B cell (primary cell): ENCODE results near the gene SPACA4. TPM values are rescaled to one million over a fixed set of nuclear protein-coding genes. Genes with fewer than 3 reads are reported as not detected.

Experiments
- ATAC-seq: fragments of 200-7000 bp; cut with Tn5 transposase; one replicate; pipeline ENCODE4 v1.10.0; 2021; ENCODE audit warnings: low read depth, mild to moderate bottlenecking, moderate number of reproducible peaks, moderate library complexity
- CTCF ChIA-PET: fragments of 350-600 bp; sonication (Branson Sonifier 250); formaldehyde crosslinking; loops from one replicate; lab custom pipeline; 2021; ENCODE audit warnings: antibody characterized with exemption, inconsistent platforms; lab: Charles Lee
- POLR2A ChIA-PET: fragments of 350-600 bp; sonication (Branson Sonifier 250); formaldehyde crosslinking; loops from one replicate; lab custom pipeline; 2021; ENCODE audit warnings: antibody characterized with exemption; lab: Charles Lee
- DNase-seq: peaks from one replicate; pipeline ENCODE4 v3.0.0; 2013
- H2AFZ ChIP-seq: 2 replicates; pipeline ENCODE4 v1.6.1; 2012; ENCODE audit warnings: mild to moderate bottlenecking, low read depth, low read length; ENCODE audit not compliant: insufficient read depth, poor library complexity, severe bottlenecking
- H3K27ac ChIP-seq, 2 donors: 1 replicate in 1 of 2; 2 replicates in 1 of 2; pipeline ENCODE4 v1.5.1; 2012 to 2013; ENCODE audit warnings: low read length in 2 of 2, mild to moderate bottlenecking in 2 of 2, moderate library complexity in 1 of 2
- H3K27me3 ChIP-seq, 4 experiments: fragments of 200-600 bp in 1 of 4; sonication (generic) in 1 of 4; replicated peaks in 1 of 4; 1 replicate in 2 of 4; 2 replicates in 2 of 4; pipeline versions ENCODE4 v1.6.1 to v1.7.0; 2013 to 2016; ENCODE audit warnings: low read length in 3 of 4, mild to moderate bottlenecking in 2 of 4, mixed read lengths in 1 of 4, moderate library complexity in 1 of 4; ENCODE audit not compliant: insufficient read depth in 4 of 4, control insufficient read depth in 3 of 4; ENCODE audit errors: control extremely low read depth in 1 of 4
- H3K36me3 ChIP-seq, 2 experiments: replicated peaks in 1 of 2; 1 replicate in 1 of 2; 2 replicates in 1 of 2; pipeline versions ENCODE4 v1.6.1 to v1.7.1; 2013; ENCODE audit warnings: low read length in 1 of 2; ENCODE audit not compliant: insufficient read depth in 2 of 2, control insufficient read depth in 1 of 2; ENCODE audit errors: control extremely low read depth in 1 of 2, extremely low read depth in 1 of 2
- H3K4me1 ChIP-seq, 2 donors: fragments of 200-600 bp in 1 of 2; sonication (generic) in 1 of 2; 1 replicate in 1 of 2; 2 replicates in 1 of 2; pipeline versions ENCODE4 v1.5.1 to v1.6.1; 2013 to 2017; ENCODE audit warnings: low read length in 2 of 2; ENCODE audit not compliant: control insufficient read depth in 2 of 2, insufficient read depth in 2 of 2
- H3K4me2 ChIP-seq: replicated peaks from 2 replicates; pipeline ENCODE3; 2012; ENCODE audit warnings: mild to moderate bottlenecking, low read depth, low read length; ENCODE audit not compliant: poor library complexity, severe bottlenecking
- H3K4me3 ChIP-seq, 5 experiments: fragments of 200-600 bp in 1 of 5; sonication (generic) in 1 of 5; 1 replicate in 3 of 5; 2 replicates in 2 of 5; pipeline versions ENCODE4 v1.5.1 to v1.7.0; 2011 to 2016; ENCODE audit warnings: low read length in 4 of 5, mild to moderate bottlenecking in 4 of 5, low read depth in 2 of 5, control low read depth in 1 of 5, moderate library complexity in 1 of 5; ENCODE audit not compliant: insufficient read depth in 1 of 5; ENCODE audit errors: control extremely low read depth in 1 of 5, extremely low read depth in 1 of 5
- H3K79me2 ChIP-seq: fragments of 200-600 bp; sonication (generic); one replicate; pipeline ENCODE4 v1.6.0; 2016; ENCODE audit warnings: low read length; ENCODE audit not compliant: control insufficient read depth, insufficient read depth
- H3K9ac ChIP-seq: fragments of 200-600 bp; sonication (generic); 2 replicates; pipeline ENCODE4 v1.6.1; 2017; ENCODE audit warnings: mild to moderate bottlenecking, low read length, moderate library complexity
- H3K9me3 ChIP-seq, 3 donors: one replicate each; pipeline versions ENCODE4 v1.6.1 to v1.7.1; 2013; ENCODE audit warnings: low read length in 2 of 3; ENCODE audit not compliant: control insufficient read depth in 2 of 3, insufficient read depth in 1 of 3; ENCODE audit errors: control extremely low read depth in 1 of 3
- H4K20me1 ChIP-seq: 2 replicates; pipeline ENCODE4 v1.6.0; 2012; ENCODE audit warnings: mild to moderate bottlenecking, low read length; ENCODE audit not compliant: insufficient read depth, control insufficient read depth, poor library complexity, severe bottlenecking
- H3K27ac Mint-ChIP-seq: one replicate; pipeline ENCODE4 v1.8.0; 2021; ENCODE audit warnings: mixed read lengths
- H3K27me3 Mint-ChIP-seq: one replicate; pipeline ENCODE4 v1.8.0; 2021; ENCODE audit warnings: mixed read lengths
- H3K4me1 Mint-ChIP-seq: one replicate; pipeline ENCODE4 v1.8.0; 2021; ENCODE audit warnings: mixed read lengths
- H3K4me3 Mint-ChIP-seq: one replicate; pipeline ENCODE4 v1.8.0; 2021; ENCODE audit warnings: mixed read lengths
- H3K9me3 Mint-ChIP-seq: one replicate; pipeline ENCODE4 v1.8.0; 2022; ENCODE audit warnings: mixed read lengths; ENCODE audit not compliant: insufficient read depth
- EZH2 ChIP-seq: IDR thresholded peaks from 2 replicates; pipeline ENCODE4 v1.6.1; 2012; ENCODE audit warnings: borderline replicate concordance, low read depth, mild to moderate bottlenecking, moderate library complexity, low read length; ENCODE audit not compliant: insufficient read depth, poor library complexity, severe bottlenecking
- WGBS: methylation state at CpG from one replicate; pipeline ENCODE4 v1.1.5; 2013; ENCODE audit warnings: missing lambda C conversion rate; ENCODE audit not compliant: insufficient coverage; 5-methylcytosine and 5-hydroxymethylcytosine counted together
- intact Hi-C: fragments of 100-400 bp; cut with micrococcal nuclease; formaldehyde crosslinking; loops from one replicate; pipeline ENCODE4 v1.10.0; 2022
- polyA plus RNA-seq: library from polyadenylated mRNA; depleted of rRNA; stranded (reverse); fragments of >200 nt; gene quantifications from 2 replicates; pipeline ENCODE4 v1.2.3, GENCODE V29; 2012
- total RNA-seq, 2 donors: library from RNA; stranded (reverse); fragments of 120-200 nt in 1 of 2; gene quantifications; 1 replicate in 1 of 2; 2 replicates in 1 of 2; pipeline versions ENCODE4 v1.2.3 to v1.2.4, GENCODE V29; 2013 to 2022
- TF ChIP-seq, protein P1 (sequence below): fragments of 200-600 bp; IDR thresholded peaks from one replicate; pipeline ENCODE4 v1.8.0; 2022; ENCODE audit warnings: antibody characterized with exemption, mild to moderate bottlenecking

SPACA4 gene
- total and polyA plus RNA-seq, 2 donors (not counting 1 experiment from before 2014, with no cell fraction given), result not detected

DNA sequence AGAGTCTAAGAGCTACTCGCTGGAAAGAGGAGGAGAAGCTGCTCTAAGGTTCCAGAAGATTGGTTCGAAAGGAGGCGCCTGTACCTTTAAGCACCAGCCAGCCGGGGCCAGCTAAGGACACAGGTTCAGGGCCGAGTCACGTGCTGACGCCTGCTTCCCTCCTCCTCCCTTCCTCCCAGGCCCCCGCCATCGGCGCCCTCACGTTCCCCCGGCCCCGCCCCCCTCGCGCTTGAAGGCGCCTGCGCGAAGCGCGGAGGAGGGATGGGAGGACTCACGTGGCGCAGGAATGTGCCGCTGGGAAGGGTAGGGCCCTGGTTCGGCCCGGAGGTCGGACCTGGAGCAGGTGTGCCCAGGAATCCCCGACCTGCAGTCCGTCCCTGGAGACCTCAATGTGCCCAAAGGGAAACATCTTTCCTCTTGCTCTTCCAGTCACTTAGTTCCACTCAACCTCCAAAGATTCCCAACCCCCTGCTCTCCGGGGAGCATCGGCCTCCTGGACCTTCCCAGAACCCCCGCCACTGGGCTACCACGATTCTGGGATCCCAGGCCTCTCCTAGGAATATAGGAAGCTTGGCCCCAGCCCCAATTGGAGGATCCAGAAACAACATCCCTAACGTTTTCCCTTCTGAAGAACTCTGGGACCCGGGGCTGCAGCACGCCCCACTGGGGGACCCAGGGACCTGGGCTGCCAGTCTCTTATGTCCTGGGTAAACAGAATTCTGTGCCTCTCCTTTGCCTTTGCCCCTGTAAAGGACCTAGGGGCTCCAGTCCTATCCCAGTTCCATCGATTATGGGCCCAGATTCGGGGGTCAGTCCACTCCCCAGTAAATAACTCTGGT is 28.1 kb downstream of the SPACA4 start:
- Histone ChIP-seq H3K4me2 (peak overlapping the region; percentile 99), H3K27me3 (no peaks in the 10 kb centered on the region), H4K20me1 (peaks cover 63% of the 10 kb centered on the region), H3K9me3 (peaks cover 0 to 11% (median 0%) of the 10 kb centered on the region in 3 donors), H3K4me3 (peak overlapping the region in 4 of 5 experiments; percentile 40 to 98 (median 46)), H2AFZ (peak overlapping the region; percentile 27), H3K36me3 (peaks cover 0 to 42% of the 10 kb centered on the region in 2 experiments), H3K9ac (peak overlapping the region; percentile 82), H3K27ac (peak overlapping the region; percentile 68 to 69), H3K79me2 (peaks cover 32% of the 10 kb centered on the region), H3K4me1 (peaks cover 36 to 40% of the 10 kb centered on the region in 2 donors)
- no peak for TF ChIP-seq EZH2
- TF ChIP-seq, protein P1, sequence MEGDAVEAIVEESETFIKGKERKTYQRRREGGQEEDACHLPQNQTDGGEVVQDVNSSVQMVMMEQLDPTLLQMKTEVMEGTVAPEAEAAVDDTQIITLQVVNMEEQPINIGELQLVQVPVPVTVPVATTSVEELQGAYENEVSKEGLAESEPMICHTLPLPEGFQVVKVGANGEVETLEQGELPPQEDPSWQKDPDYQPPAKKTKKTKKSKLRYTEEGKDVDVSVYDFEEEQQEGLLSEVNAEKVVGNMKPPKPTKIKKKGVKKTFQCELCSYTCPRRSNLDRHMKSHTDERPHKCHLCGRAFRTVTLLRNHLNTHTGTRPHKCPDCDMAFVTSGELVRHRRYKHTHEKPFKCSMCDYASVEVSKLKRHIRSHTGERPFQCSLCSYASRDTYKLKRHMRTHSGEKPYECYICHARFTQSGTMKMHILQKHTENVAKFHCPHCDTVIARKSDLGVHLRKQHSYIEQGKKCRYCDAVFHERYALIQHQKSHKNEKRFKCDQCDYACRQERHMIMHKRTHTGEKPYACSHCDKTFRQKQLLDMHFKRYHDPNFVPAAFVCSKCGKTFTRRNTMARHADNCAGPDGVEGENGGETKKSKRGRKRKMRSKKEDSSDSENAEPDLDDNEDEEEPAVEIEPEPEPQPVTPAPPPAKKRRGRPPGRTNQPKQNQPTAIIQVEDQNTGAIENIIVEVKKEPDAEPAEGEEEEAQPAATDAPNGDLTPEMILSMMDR, result no peak
- intact Hi-C loops, result loop anchor here (5.0 to 10.0 kb wide), 6 partner anchors 163 to 1362 kb away; partner anchors contain the start of genes C19orf73, EMP3, FLT3LG and INAFM1
- Mint-ChIP-seq H3K27ac (peak overlapping the region; percentile 92), H3K4me1 (peaks cover 47% of the 10 kb centered on the region), H3K9me3 (peaks cover 4% of the 10 kb centered on the region), H3K4me3 (peak overlapping the region; percentile 83), H3K27me3 (no peaks in the 10 kb centered on the region)
- ATAC-seq, result peak; percentile 12
- WGBS, result 4% methylated on average over 33 of the region's 37 CpGs
- peak; percentile 92 for DNase-seq
- ChIA-PET CTCF (interaction anchor here (0.6 to 1.9 kb wide), 10 partner anchors 11 to 368 kb away, joined by 3 to 15 read pairs (median 4); partner anchors contain the start of genes CA11, RPL18 and SPHK2), POLR2A (interaction anchor here (0.6 to 3.4 kb wide), 7 partner anchors 11 to 1517 kb away, joined by 3 to 17 read pairs (median 11); partner anchors contain the start of genes CA11, RPL18 and SPHK2)
